NB4 (cell line): ENCODE measurements around the gene MYCBP.

ENCODE experiments used
- CTCF ChIP-seq: IDR thresholded peaks from one replicate; pipeline ENCODE4 v1.5.1; 2012; ENCODE audit warnings: low read depth, low read length
- MAX ChIP-seq: IDR thresholded peaks from 2 replicates; pipeline ENCODE4 v1.6.1; 2011; ENCODE audit warnings: low read depth, low read length
- POLR2A ChIP-seq: IDR thresholded peaks from 2 replicates; pipeline ENCODE4 v1.6.1; 2011; ENCODE audit warnings: mild to moderate bottlenecking; ENCODE audit not compliant: insufficient read length; ENCODE audit errors: extremely low read depth

- TF ChIP-seq CTCF (no peak), POLR2A (no peak), MAX (no peak)
Observed at GRCh38 chr1:38839363-38839762, 33.8 kb downstream of the MYCBP start.
